ENCODE results near the gene KAZN. TPM values are rescaled to one million over a fixed set of nuclear protein-coding genes. Genes with fewer than 3 reads are reported as not detected.

Gene KAZN
- total RNA-seq, 2 donors from 2014 or later: 3.4 to 12.2 TPM

GRCh38 chr1:14773396-14774025 is 175.0 kb downstream of the KAZN start:
- Histone ChIP-seq H3K4me3 (no peak overlapping the region), H3K4me1 (peaks cover 9% of the 10 kb centered on the region), H3K27ac (no peak overlapping the region), H3K9me3 (no peaks in the 10 kb centered on the region), H3K36me3 (replicated peaks in 1 of 2; ENCODE audit: insufficient read depth in 1 of 2, low read depth in 2 of 2) (no peaks in the 10 kb centered on the region), H3K27me3 (no peaks in the 10 kb centered on the region)
- 85 to 93% methylated on average over 12 to 13 of the region's 13 CpGs for WGBS, 2 donors
- TF ChIP-seq POLR2A (IDR thresholded peaks at IDR 0.05) (no peak), CTCF (IDR thresholded peaks at IDR 0.05) (no peak)
- ATAC-seq (no peak), DNase-seq (no peak)
- intact Hi-C loops (cut with DNase I): no loop called here

GRCh38 chr1:14774225-14774624 is 175.7 kb downstream of the KAZN start:
- Histone ChIP-seq H3K4me1 (peaks cover 3% of the 10 kb centered on the region), H3K36me3 (replicated peaks in 1 of 2; ENCODE audit: insufficient read depth in 1 of 2, low read depth in 2 of 2) (no peaks in the 10 kb centered on the region), H3K27ac (no peak overlapping the region), H3K27me3 (no peaks in the 10 kb centered on the region), H3K4me3 (no peak overlapping the region), H3K9me3 (no peaks in the 10 kb centered on the region)
- WGBS, 2 donors: 89 to 96% methylated on average over 5 of the region's 5 CpGs
- ATAC-seq (no peak), DNase-seq (no peak)
- TF ChIP-seq CTCF (IDR thresholded peaks at IDR 0.05): no peak
- intact Hi-C loops (cut with DNase I): no loop called here

GRCh38 chr1:14774988-14775387 is 176.5 kb downstream of the KAZN start:
- Histone ChIP-seq H3K36me3 (replicated peaks in 1 of 2; ENCODE audit: insufficient read depth in 1 of 2, low read depth in 2 of 2) (no peaks in the 10 kb centered on the region), H3K27ac (no peak overlapping the region), H3K4me3 (no peak overlapping the region), H3K9me3 (no peaks in the 10 kb centered on the region), H3K27me3 (no peaks in the 10 kb centered on the region), H3K4me1 (no peaks in the 10 kb centered on the region)
- TF ChIP-seq POLR2A (IDR thresholded peaks at IDR 0.05) (no peak), CTCF (IDR thresholded peaks at IDR 0.05) (no peak)
- DNase-seq (no peak), ATAC-seq (no peak)
- intact Hi-C loops (cut with DNase I): no loop called here
- 53 to 76% methylated on average over 2 to 4 of the region's 4 CpGs for WGBS, 2 donors

- WGBS, 2 donors: 88 to 96% methylated on average over 10 of the region's 10 CpGs
- Histone ChIP-seq H3K27ac (no peak overlapping the region), H3K36me3 (replicated peaks in 1 of 2; ENCODE audit: insufficient read depth in 1 of 2, low read depth in 2 of 2) (no peaks in the 10 kb centered on the region), H3K9me3 (no peaks in the 10 kb centered on the region), H3K4me3 (no peak overlapping the region), H3K4me1 (no peaks in the 10 kb centered on the region), H3K27me3 (no peaks in the 10 kb centered on the region)
- no peak for TF ChIP-seq POLR2A (IDR thresholded peaks at IDR 0.05)
- no peak for TF ChIP-seq CTCF (IDR thresholded peaks at IDR 0.05)
- intact Hi-C loops (cut with DNase I): no loop called here
- ATAC-seq: no peak
- no peak for DNase-seq
Observed at GRCh38 chr1:14775434-14775833, 176.9 kb downstream of the KAZN start.

All from body of pancreas (tissue), 4 donors.